SHP77 (cell line): ENCODE data around the gene POLR2L.

ENCODE experiments used
- DNase-seq, 2 experiments: peaks; one replicate each; lab custom pipeline; 2025; lab: John Stamatoyannopoulos, UW

Gene POLR2L

GRCh38 chr11:810040-810567 is 32.2 kb downstream of the POLR2L start:
- no peak for DNase-seq

GRCh38 chr11:809287-810039 is 32.9 kb downstream of the POLR2L start, which contains the start of gene RPLP2:
TSS of gene RPLP2 (plus strand) at chr11:809967. CDS start at chr11:810235, 268 bp downstream.
- peak; percentile 86 for DNase-seq

- DNase-seq = no peak
Measured at GRCh38 chr11:808427-809286, 33.7 kb downstream of the POLR2L start.

GRCh38 chr11:804599-804964 is 37.7 kb downstream of the POLR2L start:
- no peak for DNase-seq

GRCh38 chr11:803770-804598 is 38.3 kb downstream of the POLR2L start:
- DNase-seq = peak in 1 of 2 experiments; percentile 27

- no peak for DNase-seq
Measured at GRCh38 chr11:803467-803742, 38.9 kb downstream of the POLR2L start.

- no peak for DNase-seq
Measured at GRCh38 chr11:802693-803466, 39.4 kb downstream of the POLR2L start.

GRCh38 chr11:802018-802617 is 40.2 kb downstream of the POLR2L start:
- no peak for DNase-seq

GRCh38 chr11:801097-801780 is 41.1 kb downstream of the POLR2L start:
- no peak for DNase-seq

GRCh38 chr11:800473-800872 is 41.9 kb downstream of the POLR2L start:
- no peak for DNase-seq

- no peak for DNase-seq
Measured at GRCh38 chr11:799641-800316, 42.5 kb downstream of the POLR2L start.

GRCh38 chr11:798093-798713 is 44.1 kb downstream of the POLR2L start, which contains the start of gene SLC25A22:
TSS of gene SLC25A22 (minus strand) at chr11:798281. CDS start at chr11:795006, 3,275 bp downstream.
- peak; percentile 45 to 46 for DNase-seq

- peak in 1 of 2 experiments; percentile 38 for DNase-seq
Measured at GRCh38 chr11:797296-798092, 44.8 kb downstream of the POLR2L start.

- no peak for DNase-seq
Measured at GRCh38 chr11:796565-797295, 45.6 kb downstream of the POLR2L start.

- peak in 1 of 2 experiments; percentile 22 for DNase-seq
Measured at GRCh38 chr11:795634-796564, 46.4 kb downstream of the POLR2L start.
